Endodermal cell (in vitro differentiated cells): ENCODE results near the gene CCNI2. TPM values are rescaled to one million over a fixed set of nuclear protein-coding genes. Genes with fewer than 3 reads are reported as not detected.

Source experiments
- DNase-seq: peaks from one replicate; pipeline ENCODE4 v3.0.0-alpha.2; 2017
- H3K27ac ChIP-seq: 2 replicates; pipeline ENCODE4 v1.5.1; 2013; ENCODE audit warnings: mild to moderate bottlenecking, low read depth, low read length, moderate library complexity
- H3K27me3 ChIP-seq: 2 replicates; pipeline ENCODE4 v1.6.1; 2013; ENCODE audit warnings: mild to moderate bottlenecking, low read length, moderate library complexity; ENCODE audit not compliant: insufficient read depth, control insufficient read depth, poor library complexity, severe bottlenecking
- H3K36me3 ChIP-seq: 2 replicates; pipeline ENCODE4 v1.7.0; 2013; ENCODE audit warnings: mild to moderate bottlenecking, low read length, moderate library complexity; ENCODE audit not compliant: control insufficient read depth, insufficient read depth
- H3K4me1 ChIP-seq: one replicate; pipeline ENCODE4 v1.7.0; 2013; ENCODE audit warnings: low read length; ENCODE audit not compliant: control insufficient read depth, insufficient read depth
- H3K4me3 ChIP-seq: 2 replicates; pipeline ENCODE4 v1.5.1; 2013; ENCODE audit warnings: mild to moderate bottlenecking, low read length, moderate library complexity
- H3K9ac ChIP-seq: 2 replicates; pipeline ENCODE4 v1.6.1; 2013; ENCODE audit warnings: mild to moderate bottlenecking, low read length, moderate library complexity; ENCODE audit not compliant: poor library complexity, severe bottlenecking; ENCODE audit errors: extremely low read depth
- H3K9me3 ChIP-seq: 2 replicates; pipeline ENCODE4 v1.6.1; 2013; ENCODE audit warnings: mild to moderate bottlenecking, low read length, moderate library complexity; ENCODE audit not compliant: control insufficient read depth
- H3K27ac Mint-ChIP-seq: 2 replicates; pipeline ENCODE4 v1.8.0; 2020; ENCODE audit warnings: mixed read lengths
- H3K27me3 Mint-ChIP-seq: 2 replicates; pipeline ENCODE4 v1.8.0; 2021; ENCODE audit warnings: mild to moderate bottlenecking, mixed read lengths; ENCODE audit not compliant: insufficient read depth
- H3K36me3 Mint-ChIP-seq: 2 replicates; pipeline ENCODE4 v1.8.0; 2020; ENCODE audit warnings: low read depth, mixed read lengths
- H3K4me1 Mint-ChIP-seq: 2 replicates; pipeline ENCODE4 v1.8.0; 2020; ENCODE audit warnings: mixed read lengths
- H3K4me3 Mint-ChIP-seq: 2 replicates; pipeline ENCODE4 v1.8.0; 2020; ENCODE audit warnings: mild to moderate bottlenecking, moderate library complexity, mixed read lengths
- H3K9me3 Mint-ChIP-seq: 2 replicates; pipeline ENCODE4 v1.8.0; 2020; ENCODE audit warnings: mild to moderate bottlenecking, mixed read lengths
- CTCF ChIP-seq: fragments of 200-600 bp; sonication (generic); conservative IDR thresholded peaks from 2 replicates; pipeline ENCODE4 v1.5.0; 2021; ENCODE audit warnings: antibody characterized with exemption, mild to moderate bottlenecking
- WGBS, 2 experiments: methylation state at CpG; one replicate each; pipeline versions ENCODE4 v1.1.5 to v1.1.7; 2013; ENCODE audit warnings: missing lambda C conversion rate in 2 of 2, mixed read lengths in 1 of 2; ENCODE audit not compliant: insufficient coverage in 1 of 2, insufficient read length in 1 of 2; 5-methylcytosine and 5-hydroxymethylcytosine counted together
- total RNA-seq, 2 donors: library from RNA; stranded (reverse); fragmentation: NEBNext Ultra II Directional in 1 of 2; extraction: Animal tissue kit (Norgen Biotek cat#: 25700) in 1 of 2; gene quantifications; 2 replicates in 1 of 2; 3 replicates in 1 of 2; pipeline ENCODE4 v1.2.1, GENCODE V29; 2021

Gene CCNI2
- total RNA-seq, 2 donors from 2014 or later = 1.2 to 1.3 TPM

DNA sequence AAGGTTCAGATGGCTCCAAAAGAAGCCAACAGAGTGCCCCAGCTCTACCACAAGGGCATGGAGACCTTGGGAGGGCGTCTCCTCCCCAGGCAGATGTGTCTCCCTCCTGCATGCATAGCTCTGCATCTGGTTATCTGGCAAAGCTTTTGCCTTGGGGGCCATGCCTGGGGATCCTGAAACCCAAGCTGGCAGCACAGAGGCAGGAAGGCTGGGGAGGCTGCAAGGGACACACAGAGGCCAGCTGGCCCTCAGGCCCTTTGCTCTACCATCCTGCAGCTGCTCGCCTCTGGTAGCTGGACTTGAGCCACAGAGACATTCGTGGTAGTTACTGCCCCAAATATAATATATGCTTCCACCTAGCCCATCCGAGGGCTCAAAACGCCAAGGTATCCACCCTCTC, 25.9 kb downstream of the CCNI2 start:
- H3K9me3 ChIP-seq = no peaks in the 10 kb centered on the region
- Mint-ChIP-seq H3K9me3 (no peaks in the 10 kb centered on the region), H3K36me3 (no peaks in the 10 kb centered on the region), H3K27me3 (peaks cover 22% of the 10 kb centered on the region), H3K4me1 (peaks cover 9% of the 10 kb centered on the region), H3K4me3 (no peak overlapping the region), H3K27ac (no peak overlapping the region)
- peaks cover 6% of the 10 kb centered on the region for H3K4me1 ChIP-seq
- H3K36me3 ChIP-seq = no peaks in the 10 kb centered on the region
- H3K27me3 ChIP-seq = peaks cover 13% of the 10 kb centered on the region
- no peak for TF ChIP-seq CTCF
- H3K27ac ChIP-seq = no peak overlapping the region
- 91 to 100% methylated on average over 1 to 5 of the region's 5 CpGs for WGBS, 2 experiments
- no peak overlapping the region for H3K9ac ChIP-seq
- no peak for DNase-seq
- H3K4me3 ChIP-seq = no peak overlapping the region

DNA sequence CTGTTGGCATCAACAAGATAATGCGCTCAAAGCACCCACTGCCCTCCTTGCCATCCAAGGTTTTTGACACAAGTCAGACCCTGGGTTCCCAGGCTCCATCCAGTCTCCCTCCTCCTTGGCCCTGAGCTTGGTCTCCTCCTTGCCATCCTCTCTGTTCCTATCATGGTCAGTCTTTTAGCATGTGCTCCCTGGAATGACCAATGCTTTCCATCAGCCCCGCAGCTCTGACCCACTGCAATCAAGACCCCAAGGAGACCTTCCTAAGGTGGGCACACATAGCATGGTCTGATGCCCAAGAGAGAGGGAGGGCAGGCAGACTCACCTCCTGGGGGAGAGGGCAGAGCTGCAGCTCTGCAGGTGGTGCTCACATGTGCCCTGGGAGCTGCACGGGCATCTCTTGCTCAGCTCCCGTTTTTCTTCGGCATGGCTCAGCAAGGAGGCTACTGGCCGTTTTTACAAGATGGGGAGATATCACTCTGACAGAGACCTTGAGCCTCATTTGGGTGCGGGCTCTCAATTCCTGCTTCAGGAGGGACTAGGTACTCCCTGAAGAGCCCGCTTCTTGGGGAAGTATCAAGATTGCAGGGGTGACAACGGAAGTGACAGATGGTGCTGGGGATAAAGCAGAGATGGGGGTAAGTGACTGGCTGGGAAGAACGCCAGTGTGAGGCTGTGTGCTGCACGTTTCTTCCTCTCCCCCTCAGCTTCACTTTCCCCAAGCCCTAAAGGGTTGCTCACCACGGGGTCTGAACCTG, 26.6 kb downstream of the CCNI2 start:
- peaks cover 20% of the 10 kb centered on the region for H3K27me3 ChIP-seq
- Mint-ChIP-seq H3K27me3 (peaks cover 28% of the 10 kb centered on the region), H3K4me1 (peaks cover 9% of the 10 kb centered on the region), H3K36me3 (no peaks in the 10 kb centered on the region), H3K9me3 (no peaks in the 10 kb centered on the region), H3K27ac (no peak overlapping the region), H3K4me3 (no peak overlapping the region)
- no peak overlapping the region for H3K4me3 ChIP-seq
- DNase-seq = no peak
- peaks cover 6% of the 10 kb centered on the region for H3K4me1 ChIP-seq
- H3K36me3 ChIP-seq = no peaks in the 10 kb centered on the region
- H3K9ac ChIP-seq = no peak overlapping the region
- no peaks in the 10 kb centered on the region for H3K9me3 ChIP-seq
- H3K27ac ChIP-seq = no peak overlapping the region
- TF ChIP-seq CTCF = no peak
- WGBS, 2 experiments = 91 to 93% methylated on average over 11 to 12 of the region's 12 CpGs

DNA sequence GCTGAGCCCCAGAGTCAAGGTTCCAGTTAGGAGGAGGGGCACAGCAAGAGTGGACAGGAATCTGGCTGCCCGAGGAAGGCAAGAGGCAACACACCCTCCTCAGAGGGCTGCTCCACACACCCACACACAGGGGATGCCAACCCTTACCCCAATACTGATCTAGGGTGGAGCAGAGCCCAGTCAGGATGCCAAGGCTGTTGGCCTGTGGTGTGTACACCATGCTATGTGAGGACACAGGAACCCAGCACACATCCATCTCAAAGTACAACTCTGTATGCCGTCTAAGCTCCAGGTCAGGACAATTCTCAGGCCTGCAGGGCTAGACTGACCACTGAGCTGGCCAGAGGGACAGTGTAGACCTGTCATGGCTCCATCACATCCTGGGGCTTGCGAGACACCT, 27.2 kb downstream of the CCNI2 start:
- Mint-ChIP-seq H3K9me3 (no peaks in the 10 kb centered on the region), H3K4me1 (peaks cover 9% of the 10 kb centered on the region), H3K27ac (no peak overlapping the region), H3K27me3 (peaks cover 34% of the 10 kb centered on the region), H3K36me3 (no peaks in the 10 kb centered on the region), H3K4me3 (no peak overlapping the region)
- Histone ChIP-seq H3K4me3 (no peak overlapping the region), H3K27me3 (peaks cover 26% of the 10 kb centered on the region), H3K9me3 (no peaks in the 10 kb centered on the region), H3K4me1 (peaks cover 6% of the 10 kb centered on the region), H3K36me3 (no peaks in the 10 kb centered on the region), H3K9ac (no peak overlapping the region), H3K27ac (no peak overlapping the region)
- TF ChIP-seq CTCF = no peak
- DNase-seq = no peak
- WGBS, 2 experiments = 87 to 100% methylated on average over 2 to 3 of the region's 3 CpGs
